WTC11 (cell line): ENCODE data around the gene EWSR1.

ENCODE experiments used
- SMAD3 ChIP-seq: sonication (generic); formaldehyde crosslinking; IDR thresholded peaks from 2 replicates; pipeline ENCODE4 v1.8.0; 2022; ENCODE audit warnings: missing genetic modification reagents, mild to moderate bottlenecking, borderline replicate concordance
- ZNF121 ChIP-seq: sonication (generic); formaldehyde crosslinking; IDR thresholded peaks from 2 replicates; pipeline ENCODE4 v1.8.0; 2023; ENCODE audit warnings: missing genetic modification reagents
- TF ChIP-seq, protein P1 (sequence below): fragments of 200-600 bp; IDR thresholded peaks from 2 replicates; pipeline ENCODE4 v1.8.0; 2022; ENCODE audit warnings: antibody characterized with exemption
- TF ChIP-seq, protein P2 (sequence below): sonication (generic); formaldehyde crosslinking; IDR thresholded peaks from 2 replicates; pipeline ENCODE4 v1.8.1; 2022; ENCODE audit warnings: mild to moderate bottlenecking, missing genetic modification reagents, moderate library complexity, borderline replicate concordance
- TF ChIP-seq, protein P3 (sequence below): sonication (generic); formaldehyde crosslinking; conservative IDR thresholded peaks from 2 replicates; pipeline ENCODE4 v1.8.1; 2022; ENCODE audit warnings: mild to moderate bottlenecking, missing genetic modification reagents
- TF ChIP-seq, protein P4 (sequence below): sonication (generic); formaldehyde crosslinking; IDR thresholded peaks from 2 replicates; pipeline ENCODE4 v1.8.0; 2022; ENCODE audit warnings: mild to moderate bottlenecking, missing genetic modification reagents
- TF ChIP-seq, protein P5 (sequence below): sonication (generic); formaldehyde crosslinking; IDR thresholded peaks from 2 replicates; pipeline ENCODE4 v1.8.1; 2023; ENCODE audit warnings: mild to moderate bottlenecking, missing genetic modification reagents, moderate library complexity

DNA sequence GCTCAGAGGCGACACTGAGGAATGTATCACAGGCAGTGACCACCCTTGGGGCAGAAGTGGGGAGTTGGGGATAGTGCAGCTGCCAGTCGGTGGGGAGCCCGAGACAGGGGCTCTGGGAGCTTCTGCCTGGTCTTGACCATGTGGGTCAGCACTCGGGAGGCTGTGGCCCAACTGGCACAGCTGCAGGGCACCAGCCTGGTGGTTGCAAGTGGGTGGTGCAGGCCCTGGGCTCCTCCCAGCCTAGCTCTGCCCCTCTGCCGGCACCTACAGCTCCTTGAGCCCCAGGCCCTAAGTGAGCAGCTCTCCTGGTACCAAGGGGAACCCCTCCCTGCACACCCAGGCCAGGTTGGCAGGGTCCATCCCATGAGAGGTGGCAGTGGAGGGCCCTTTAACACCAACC, 60.0 kb downstream of the EWSR1 start:
- TF ChIP-seq, protein P1, sequence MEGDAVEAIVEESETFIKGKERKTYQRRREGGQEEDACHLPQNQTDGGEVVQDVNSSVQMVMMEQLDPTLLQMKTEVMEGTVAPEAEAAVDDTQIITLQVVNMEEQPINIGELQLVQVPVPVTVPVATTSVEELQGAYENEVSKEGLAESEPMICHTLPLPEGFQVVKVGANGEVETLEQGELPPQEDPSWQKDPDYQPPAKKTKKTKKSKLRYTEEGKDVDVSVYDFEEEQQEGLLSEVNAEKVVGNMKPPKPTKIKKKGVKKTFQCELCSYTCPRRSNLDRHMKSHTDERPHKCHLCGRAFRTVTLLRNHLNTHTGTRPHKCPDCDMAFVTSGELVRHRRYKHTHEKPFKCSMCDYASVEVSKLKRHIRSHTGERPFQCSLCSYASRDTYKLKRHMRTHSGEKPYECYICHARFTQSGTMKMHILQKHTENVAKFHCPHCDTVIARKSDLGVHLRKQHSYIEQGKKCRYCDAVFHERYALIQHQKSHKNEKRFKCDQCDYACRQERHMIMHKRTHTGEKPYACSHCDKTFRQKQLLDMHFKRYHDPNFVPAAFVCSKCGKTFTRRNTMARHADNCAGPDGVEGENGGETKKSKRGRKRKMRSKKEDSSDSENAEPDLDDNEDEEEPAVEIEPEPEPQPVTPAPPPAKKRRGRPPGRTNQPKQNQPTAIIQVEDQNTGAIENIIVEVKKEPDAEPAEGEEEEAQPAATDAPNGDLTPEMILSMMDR: no peak
- TF ChIP-seq, protein P2, sequence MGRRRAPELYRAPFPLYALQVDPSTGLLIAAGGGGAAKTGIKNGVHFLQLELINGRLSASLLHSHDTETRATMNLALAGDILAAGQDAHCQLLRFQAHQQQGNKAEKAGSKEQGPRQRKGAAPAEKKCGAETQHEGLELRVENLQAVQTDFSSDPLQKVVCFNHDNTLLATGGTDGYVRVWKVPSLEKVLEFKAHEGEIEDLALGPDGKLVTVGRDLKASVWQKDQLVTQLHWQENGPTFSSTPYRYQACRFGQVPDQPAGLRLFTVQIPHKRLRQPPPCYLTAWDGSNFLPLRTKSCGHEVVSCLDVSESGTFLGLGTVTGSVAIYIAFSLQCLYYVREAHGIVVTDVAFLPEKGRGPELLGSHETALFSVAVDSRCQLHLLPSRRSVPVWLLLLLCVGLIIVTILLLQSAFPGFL: no peak
- TF ChIP-seq, protein P3, sequence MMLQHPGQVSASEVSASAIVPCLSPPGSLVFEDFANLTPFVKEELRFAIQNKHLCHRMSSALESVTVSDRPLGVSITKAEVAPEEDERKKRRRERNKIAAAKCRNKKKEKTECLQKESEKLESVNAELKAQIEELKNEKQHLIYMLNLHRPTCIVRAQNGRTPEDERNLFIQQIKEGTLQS: no peak
- TF ChIP-seq ZNF121 (CRISPR knock-in tag) (no peak), SMAD3 (no peak)
- TF ChIP-seq, protein P4, sequence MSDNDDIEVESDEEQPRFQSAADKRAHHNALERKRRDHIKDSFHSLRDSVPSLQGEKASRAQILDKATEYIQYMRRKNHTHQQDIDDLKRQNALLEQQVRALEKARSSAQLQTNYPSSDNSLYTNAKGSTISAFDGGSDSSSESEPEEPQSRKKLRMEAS: no peak
- TF ChIP-seq, protein P5, sequence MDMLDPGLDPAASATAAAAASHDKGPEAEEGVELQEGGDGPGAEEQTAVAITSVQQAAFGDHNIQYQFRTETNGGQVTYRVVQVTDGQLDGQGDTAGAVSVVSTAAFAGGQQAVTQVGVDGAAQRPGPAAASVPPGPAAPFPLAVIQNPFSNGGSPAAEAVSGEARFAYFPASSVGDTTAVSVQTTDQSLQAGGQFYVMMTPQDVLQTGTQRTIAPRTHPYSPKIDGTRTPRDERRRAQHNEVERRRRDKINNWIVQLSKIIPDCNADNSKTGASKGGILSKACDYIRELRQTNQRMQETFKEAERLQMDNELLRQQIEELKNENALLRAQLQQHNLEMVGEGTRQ (CRISPR knock-in tag): no peak
